NOMO-1 treated with DMSO at 0.1 percent for 48 hours (cell line): ENCODE results near the gene UXT.
A peak's percentile ranks its signal among the peaks of the same experiment; 100 is the strongest.
"Not testable (repeated sequence)": the region's sequence is repeated elsewhere in the genome, so short reads cannot be mapped to it uniquely, and the experiment has no call there.

Experiments used
- DNase-seq: peaks from one replicate; lab custom pipeline; 2025; ENCODE audit not compliant: unreplicated experiment; lab: John Stamatoyannopoulos, UW

UXT gene

GRCh38 chrX:47658684-47659420 is at the start of gene UXT:
Gene UXT, minus strand, starts transcription at chrX:47659180. Its CDS starts 253 bp downstream, at chrX:47658927.
- DNase-seq: peak; percentile 91

- no peak for DNase-seq
Measured at GRCh38 chrX:47707031-47707780, 48.2 kb upstream of the UXT start.

GRCh38 chrX:47706575-47706974 is 47.6 kb upstream of the UXT start:
- no peak for DNase-seq

GRCh38 chrX:47704736-47705135 is 45.8 kb upstream of the UXT start:
- no peak for DNase-seq

- DNase-seq: no peak
Measured at GRCh38 chrX:47697181-47697580, 38.2 kb upstream of the UXT start.

- no peak for DNase-seq
Measured at GRCh38 chrX:47690175-47690574, 31.2 kb upstream of the UXT start.

- no peak for DNase-seq
Measured at GRCh38 chrX:47687263-47687662, 28.3 kb upstream of the UXT start.

GRCh38 chrX:47683829-47684205 is 24.8 kb upstream of the UXT start:
- DNase-seq: no peak

- DNase-seq: no peak
Measured at GRCh38 chrX:47683184-47683828, 24.3 kb upstream of the UXT start.

GRCh38 chrX:47675959-47676859 is 17.2 kb upstream of the UXT start:
- peak; percentile 22 for DNase-seq

GRCh38 chrX:47674776-47675175 is 15.8 kb upstream of the UXT start:
- DNase-seq: no peak

GRCh38 chrX:47665797-47666196 is 6.8 kb upstream of the UXT start:
- DNase-seq: not testable (repeated sequence)

GRCh38 chrX:47664737-47665136 is 5.8 kb upstream of the UXT start:
- no peak for DNase-seq

- no peak for DNase-seq
Measured at GRCh38 chrX:47662144-47662657, 3.2 kb upstream of the UXT start.

- DNase-seq: no peak
Measured at GRCh38 chrX:47661539-47661938, 2.6 kb upstream of the UXT start.

GRCh38 chrX:47659421-47659726 is 394 bp upstream of the UXT start:
- DNase-seq: no peak

- no peak for DNase-seq
Measured at GRCh38 chrX:47658301-47658683, 688 bp downstream of the UXT start.

GRCh38 chrX:47651043-47651905 is 7.7 kb downstream of the UXT start:
- no peak for DNase-seq

- DNase-seq: peak; percentile 89
Measured at GRCh38 chrX:47650164-47651042, 8.6 kb downstream of the UXT start, which contains the start of gene ELK1. Gene ELK1, minus strand, starts transcription at chrX:47650563. Its CDS starts 9,122 bp downstream, at chrX:47641441.
